ENCODE data around the gene TRAIP.

Gene TRAIP

DNA sequence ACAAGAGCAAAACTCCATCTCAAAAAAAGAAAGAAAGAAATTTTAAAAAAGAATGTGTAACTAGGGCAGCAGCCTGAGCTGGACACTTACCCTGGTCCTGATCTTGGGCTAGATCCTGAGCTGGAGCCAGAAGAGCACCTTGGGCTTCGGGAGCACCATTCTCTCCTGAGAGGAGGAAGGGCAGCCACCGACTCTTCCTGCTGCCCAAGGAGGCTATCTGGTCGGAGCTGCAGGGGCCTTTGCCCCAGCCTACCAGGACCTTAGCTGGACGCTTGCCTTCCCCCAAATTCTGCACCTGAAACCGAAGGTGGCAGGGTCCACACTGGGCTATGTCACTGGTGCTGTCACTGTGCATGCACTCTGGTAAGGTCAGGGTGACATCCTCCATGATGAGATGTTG, 20.2 kb upstream of the TRAIP start:
- DNase-seq (ENCODE audit: insufficient read length, low spot score) (no peak), FAIRE-seq (no peak)
- TF ChIP-seq PAX5 (IDR thresholded peaks at IDR 0.05; ENCODE audit: insufficient read depth, low read length, severe bottlenecking) = no peak
- TF ChIP-seq POLR2AphosphoS5 (IDR thresholded peaks at IDR 0.05; ENCODE audit: low read depth, low read length) = no peak
- TF ChIP-seq SPI1 (IDR thresholded peaks at IDR 0.05; ENCODE audit: low read depth, low read length) = no peak
- TF ChIP-seq POU2F2 (IDR thresholded peaks at IDR 0.05; ENCODE audit: low read depth, low read length) = no peak
- no peak for TF ChIP-seq POLR2A (IDR thresholded peaks at IDR 0.05; ENCODE audit: low read depth, low read length)
- TF ChIP-seq TAF1 (IDR thresholded peaks at IDR 0.05; ENCODE audit: low read depth, low read length) = no peak

DNA sequence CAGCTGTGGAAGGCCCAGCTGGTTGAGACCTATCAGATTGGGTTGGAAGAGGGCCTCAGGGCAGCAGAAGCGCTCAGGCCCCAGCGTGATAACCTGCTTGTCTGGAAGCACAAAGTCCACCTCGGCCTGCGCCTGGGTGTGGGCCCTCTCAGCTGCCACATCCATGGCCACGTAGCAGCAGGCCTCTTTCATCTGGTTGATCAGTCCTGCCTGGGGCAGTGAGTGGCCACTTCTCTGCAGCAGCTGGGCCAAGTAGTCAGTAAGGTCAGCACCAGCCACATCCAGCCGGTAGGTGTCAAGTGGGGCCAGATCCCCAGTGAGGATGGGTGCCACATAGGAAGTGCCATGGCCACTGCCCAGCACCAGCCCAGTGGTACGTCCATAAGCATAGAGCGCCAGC, 17.3 kb upstream of the TRAIP start:
- TF ChIP-seq POU2F2 (IDR thresholded peaks at IDR 0.05; ENCODE audit: low read depth, low read length) (no peak), SPI1 (IDR thresholded peaks at IDR 0.05; ENCODE audit: low read depth, low read length) (no peak), POLR2AphosphoS5 (IDR thresholded peaks at IDR 0.05; ENCODE audit: low read depth, low read length) (no peak), PAX5 (IDR thresholded peaks at IDR 0.05; ENCODE audit: insufficient read depth, low read length, severe bottlenecking) (no peak), TAF1 (IDR thresholded peaks at IDR 0.05; ENCODE audit: low read depth, low read length) (no peak), POLR2A (IDR thresholded peaks at IDR 0.05; ENCODE audit: low read depth, low read length) (no peak)
- no peak for FAIRE-seq
- no peak for DNase-seq (ENCODE audit: insufficient read length, low spot score)

DNA sequence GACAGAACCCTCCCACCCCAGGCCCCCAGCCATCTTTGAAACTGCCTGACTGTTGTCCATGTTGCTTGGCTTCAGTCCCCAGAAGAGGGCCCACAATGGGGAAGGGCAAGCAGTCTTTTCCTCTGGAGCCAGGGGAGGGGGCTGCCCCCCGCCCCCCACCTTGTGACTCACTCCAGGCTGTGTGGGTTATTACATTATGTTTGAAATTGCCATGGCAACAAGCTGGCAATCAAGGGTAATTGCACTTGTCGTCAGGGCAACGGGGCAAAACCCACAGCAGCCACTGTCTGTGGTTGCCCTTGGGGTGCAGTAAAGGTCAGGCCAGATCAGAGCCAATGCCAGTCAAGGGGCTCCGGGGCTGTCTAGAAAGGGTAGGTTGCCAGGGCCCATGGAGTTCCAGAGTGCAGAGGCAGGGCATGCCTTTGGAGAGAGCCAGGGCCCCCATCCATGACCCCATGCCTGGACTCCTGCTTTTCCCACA, 16.5 kb upstream of the TRAIP start:
- FAIRE-seq (no peak), DNase-seq (ENCODE audit: insufficient read length, low spot score) (no peak)
- TF ChIP-seq POLR2A (IDR thresholded peaks at IDR 0.05; ENCODE audit: low read depth, low read length) (no peak), POLR2AphosphoS5 (IDR thresholded peaks at IDR 0.05; ENCODE audit: low read depth, low read length) (no peak), POU2F2 (IDR thresholded peaks at IDR 0.05; ENCODE audit: low read depth, low read length) (no peak), SPI1 (IDR thresholded peaks at IDR 0.05; ENCODE audit: low read depth, low read length) (no peak), TAF1 (IDR thresholded peaks at IDR 0.05; ENCODE audit: low read depth, low read length) (no peak), PAX5 (IDR thresholded peaks at IDR 0.05; ENCODE audit: insufficient read depth, low read length, severe bottlenecking) (no peak)

DNA sequence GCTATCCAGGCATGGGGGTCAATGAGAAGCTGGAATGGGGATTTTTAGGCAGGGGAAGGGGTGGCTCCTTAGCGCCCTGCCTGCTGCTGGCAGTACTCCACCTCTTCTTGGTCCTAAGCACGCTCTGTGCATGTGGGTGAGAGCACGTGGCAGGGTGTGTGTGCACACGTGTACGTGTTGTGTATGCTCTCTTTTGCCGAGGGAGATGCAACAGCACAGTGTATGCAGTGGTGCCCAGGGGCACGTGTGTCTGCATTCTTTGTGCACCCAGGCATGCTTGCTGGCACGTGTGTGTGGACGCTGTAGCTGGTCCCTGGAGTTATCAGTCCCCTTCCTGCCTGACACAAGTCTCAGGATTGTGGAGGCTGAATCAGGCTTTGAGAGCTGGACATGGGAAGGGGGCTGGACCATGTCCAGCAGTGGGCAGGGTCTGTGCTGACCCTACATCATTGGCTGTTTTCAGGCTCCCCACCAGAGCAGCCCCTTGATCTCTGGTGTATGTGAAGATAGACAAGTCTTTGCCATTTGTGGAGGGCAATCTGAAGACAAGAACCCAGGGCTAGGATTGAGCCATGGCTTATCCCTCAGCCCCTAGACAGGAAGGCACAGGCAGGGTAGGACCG, 15.3 kb upstream of the TRAIP start:
- DNase-seq (ENCODE audit: insufficient read length, low spot score) = no peak
- FAIRE-seq = no peak
- TF ChIP-seq SPI1 (IDR thresholded peaks at IDR 0.05; ENCODE audit: low read depth, low read length) (no peak), POU2F2 (IDR thresholded peaks at IDR 0.05; ENCODE audit: low read depth, low read length) (no peak), PAX5 (IDR thresholded peaks at IDR 0.05; ENCODE audit: insufficient read depth, low read length, severe bottlenecking) (no peak), TAF1 (IDR thresholded peaks at IDR 0.05; ENCODE audit: low read depth, low read length) (no peak)

DNA sequence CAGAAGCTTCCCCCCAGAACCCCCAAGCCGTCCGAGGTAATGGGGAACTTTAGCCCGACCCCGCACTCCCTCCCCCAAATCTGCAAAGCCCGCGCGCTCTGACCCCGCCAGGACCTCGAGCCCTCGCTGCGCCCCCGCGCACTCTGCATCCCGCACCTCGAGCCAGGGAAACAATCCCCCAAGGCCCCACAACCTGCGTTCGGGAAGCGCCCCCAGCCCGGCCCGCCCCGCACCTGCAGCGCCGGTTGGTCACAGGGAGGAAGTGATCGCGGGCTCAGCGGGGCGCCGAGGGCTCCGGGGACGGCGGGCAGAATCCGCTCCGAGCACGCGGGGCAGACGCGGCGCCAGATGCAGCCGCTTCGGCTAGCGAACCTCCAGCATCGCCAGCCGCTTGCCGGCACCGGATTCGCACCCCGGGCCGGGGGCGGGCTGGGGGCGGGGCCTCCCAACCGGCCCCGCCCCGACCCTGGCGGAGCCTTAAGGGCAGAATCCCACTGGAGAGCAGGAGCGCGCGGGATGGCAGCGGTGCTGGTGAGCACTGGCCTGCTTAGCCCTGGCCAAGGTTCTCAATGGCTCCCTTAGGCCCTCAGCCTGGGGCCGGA, 13.3 kb upstream of the TRAIP start, which contains the start of gene CAMKV:
Gene CAMKV (minus strand): TSS at position 382 of the 602 bp plus-strand sequence. CDS start 7,518 bp downstream, outside the sequence.
- no peak for FAIRE-seq
- peak; percentile 62 for DNase-seq (ENCODE audit: insufficient read length, low spot score)
- TF ChIP-seq POU2F2 (IDR thresholded peaks at IDR 0.05; ENCODE audit: low read depth, low read length) (no peak), POLR2A (IDR thresholded peaks at IDR 0.05; ENCODE audit: low read depth, low read length) (no peak), SPI1 (IDR thresholded peaks at IDR 0.05; ENCODE audit: low read depth, low read length) (peak; percentile 32; the same call in 1 of the 2 replicates)

DNA sequence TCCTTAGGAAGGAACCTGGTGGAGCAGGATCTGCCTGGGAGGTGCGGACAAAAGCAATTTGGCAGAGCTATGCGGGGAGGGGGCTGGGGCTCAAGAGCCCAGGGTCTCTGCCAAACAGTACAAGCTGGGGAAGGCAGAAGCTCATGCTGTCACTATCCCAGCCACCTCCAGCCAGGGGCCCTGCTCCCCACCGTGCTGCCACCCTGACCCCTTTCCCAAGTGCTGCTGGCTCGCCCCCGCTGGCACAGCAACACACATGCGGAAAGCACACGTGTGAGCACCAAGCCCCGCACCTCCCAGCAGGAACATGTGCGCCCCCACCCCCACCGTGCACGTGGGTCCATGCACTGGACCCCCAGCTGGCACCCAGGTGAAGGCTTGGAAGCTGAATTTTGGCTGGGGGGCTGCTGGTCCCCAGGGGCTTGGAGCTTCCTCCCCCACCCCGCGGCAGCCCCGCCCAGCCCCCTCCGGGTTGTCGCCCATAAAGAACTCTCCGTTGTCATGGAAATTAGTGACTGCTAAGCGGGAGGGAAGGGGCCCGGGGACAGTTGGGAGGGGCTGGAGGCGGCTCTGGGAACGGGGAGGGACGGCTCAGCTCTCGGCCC, 12.6 kb upstream of the TRAIP start:
- DNase-seq (ENCODE audit: insufficient read length, low spot score) (no peak), FAIRE-seq (no peak)
- TF ChIP-seq TAF1 (IDR thresholded peaks at IDR 0.05; ENCODE audit: low read depth, low read length) (no peak), SPI1 (IDR thresholded peaks at IDR 0.05; ENCODE audit: low read depth, low read length) (no peak)

DNA sequence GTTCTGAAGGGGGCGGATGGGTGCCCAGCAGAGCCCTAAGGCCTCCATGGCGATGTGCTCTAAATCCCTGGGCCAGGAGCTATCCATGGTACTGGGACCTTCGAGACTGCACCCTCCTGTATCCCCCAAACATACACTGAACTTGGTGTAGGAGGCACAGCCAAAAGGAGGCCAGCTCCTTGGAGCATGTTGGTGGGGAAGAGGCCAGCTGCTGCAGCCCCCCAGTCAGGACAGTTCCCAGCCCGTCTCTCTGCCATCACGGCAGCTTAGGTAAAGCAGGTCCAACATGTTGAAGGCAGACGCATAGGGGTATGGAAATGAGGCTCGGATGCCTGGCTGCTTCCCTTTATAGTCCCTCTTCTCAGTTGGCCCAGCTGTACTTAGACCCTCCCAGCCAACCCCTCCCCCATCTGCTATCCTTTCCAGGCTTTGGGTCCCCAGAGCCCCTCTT, 11.5 kb upstream of the TRAIP start:
- DNase-seq (ENCODE audit: insufficient read length, low spot score) = no peak
- FAIRE-seq = no peak
- TF ChIP-seq PAX5 (IDR thresholded peaks at IDR 0.05; ENCODE audit: insufficient read depth, low read length, severe bottlenecking) = no peak

DNA sequence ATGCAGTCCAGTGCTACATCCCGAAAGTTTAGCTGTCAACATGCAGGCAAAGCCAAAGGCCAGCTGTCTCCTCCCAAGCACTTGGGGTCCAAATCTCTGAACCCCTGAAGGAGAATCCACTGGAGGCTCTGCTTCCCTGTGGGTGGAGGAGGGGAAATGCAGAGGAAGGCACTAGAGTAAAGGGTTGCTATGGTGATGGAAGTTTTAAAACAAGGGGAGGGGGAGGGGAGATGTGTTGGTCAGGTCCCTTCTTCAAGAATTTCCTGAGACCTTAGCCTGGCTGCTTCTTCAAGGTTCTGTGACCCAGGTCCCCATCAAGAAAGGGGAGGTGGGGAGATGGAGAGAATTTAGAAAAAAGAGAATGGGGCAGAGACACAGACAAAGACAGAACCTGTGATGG, 11.0 kb upstream of the TRAIP start:
- no peak for TF ChIP-seq POLR2AphosphoS5 (IDR thresholded peaks at IDR 0.05; ENCODE audit: low read depth, low read length)
- TF ChIP-seq PAX5 (IDR thresholded peaks at IDR 0.05; ENCODE audit: insufficient read depth, low read length, severe bottlenecking) = no peak
- no peak for TF ChIP-seq SPI1 (IDR thresholded peaks at IDR 0.05; ENCODE audit: low read depth, low read length)
- no peak for TF ChIP-seq POLR2A (IDR thresholded peaks at IDR 0.05; ENCODE audit: low read depth, low read length)
- DNase-seq (ENCODE audit: insufficient read length, low spot score) (no peak), FAIRE-seq (no peak)

DNA sequence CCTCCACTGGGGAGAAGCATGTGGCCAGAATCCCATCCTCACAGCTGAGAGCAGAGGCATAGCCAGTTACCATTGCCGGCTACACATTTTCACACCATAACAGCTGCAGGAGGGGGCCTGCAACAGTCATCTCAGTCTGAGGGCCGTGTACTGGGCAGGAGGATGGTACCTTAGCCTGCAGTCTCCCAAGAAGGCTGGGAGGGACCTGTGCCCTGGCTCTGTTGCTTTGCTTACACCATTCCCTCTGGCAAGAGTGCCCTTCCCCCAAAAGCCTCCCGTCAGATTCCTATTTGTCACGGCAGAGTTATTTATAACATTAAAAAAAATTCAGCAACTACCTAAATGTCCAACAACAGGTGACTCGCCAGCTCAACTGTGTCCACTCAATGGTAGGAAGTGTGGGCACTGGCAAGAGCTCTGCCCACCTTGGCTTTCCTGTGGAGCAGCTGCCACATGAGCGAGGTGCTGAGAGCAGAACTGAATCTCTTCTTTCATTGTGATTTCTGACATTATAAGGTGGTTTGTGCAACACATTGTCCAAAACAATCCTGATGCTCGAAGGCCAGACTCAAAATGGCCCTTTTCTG, 8.9 kb upstream of the TRAIP start:
- DNase-seq (ENCODE audit: insufficient read length, low spot score) = no peak
- FAIRE-seq = no peak
- TF ChIP-seq TAF1 (IDR thresholded peaks at IDR 0.05; ENCODE audit: low read depth, low read length) = no peak
- no peak for TF ChIP-seq POU2F2 (IDR thresholded peaks at IDR 0.05; ENCODE audit: low read depth, low read length)
- TF ChIP-seq POLR2AphosphoS5 (IDR thresholded peaks at IDR 0.05; ENCODE audit: low read depth, low read length) = no peak
- no peak for TF ChIP-seq POLR2A (IDR thresholded peaks at IDR 0.05; ENCODE audit: low read depth, low read length)
- TF ChIP-seq SPI1 (IDR thresholded peaks at IDR 0.05; ENCODE audit: low read depth, low read length) = no peak
- no peak for TF ChIP-seq PAX5 (IDR thresholded peaks at IDR 0.05; ENCODE audit: insufficient read depth, low read length, severe bottlenecking)

DNA sequence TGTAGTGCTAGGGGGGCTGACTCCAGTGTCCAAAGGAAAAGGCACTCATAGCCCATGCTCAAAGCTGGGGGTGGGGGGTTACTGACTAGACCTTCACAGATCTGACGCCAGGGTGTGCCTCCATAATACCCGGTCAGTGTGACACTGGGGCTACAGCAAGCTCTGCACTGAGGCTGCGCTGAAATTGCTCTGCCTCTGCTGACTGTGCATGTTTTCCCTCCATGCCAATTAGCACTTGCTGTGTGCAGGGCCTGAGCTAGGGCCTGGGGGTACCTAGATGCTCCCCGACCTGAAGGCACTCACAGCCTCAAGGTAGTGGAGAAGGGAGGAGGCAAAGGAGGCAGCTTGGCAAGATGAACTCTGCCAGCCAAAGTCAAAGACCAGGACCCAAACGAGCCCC, 8.1 kb upstream of the TRAIP start:
- TF ChIP-seq POU2F2 (IDR thresholded peaks at IDR 0.05; ENCODE audit: low read depth, low read length) = no peak
- no peak for TF ChIP-seq POLR2AphosphoS5 (IDR thresholded peaks at IDR 0.05; ENCODE audit: low read depth, low read length)
- no peak for TF ChIP-seq SPI1 (IDR thresholded peaks at IDR 0.05; ENCODE audit: low read depth, low read length)
- TF ChIP-seq POLR2A (IDR thresholded peaks at IDR 0.05; ENCODE audit: low read depth, low read length) = no peak
- TF ChIP-seq PAX5 (IDR thresholded peaks at IDR 0.05; ENCODE audit: insufficient read depth, low read length, severe bottlenecking) = no peak
- no peak for TF ChIP-seq TAF1 (IDR thresholded peaks at IDR 0.05; ENCODE audit: low read depth, low read length)
- FAIRE-seq (no peak), DNase-seq (ENCODE audit: insufficient read length, low spot score) (no peak)

Data from GM12891 (cell line).